ENCODE results near the gene RGS6.

Gene RGS6

DNA sequence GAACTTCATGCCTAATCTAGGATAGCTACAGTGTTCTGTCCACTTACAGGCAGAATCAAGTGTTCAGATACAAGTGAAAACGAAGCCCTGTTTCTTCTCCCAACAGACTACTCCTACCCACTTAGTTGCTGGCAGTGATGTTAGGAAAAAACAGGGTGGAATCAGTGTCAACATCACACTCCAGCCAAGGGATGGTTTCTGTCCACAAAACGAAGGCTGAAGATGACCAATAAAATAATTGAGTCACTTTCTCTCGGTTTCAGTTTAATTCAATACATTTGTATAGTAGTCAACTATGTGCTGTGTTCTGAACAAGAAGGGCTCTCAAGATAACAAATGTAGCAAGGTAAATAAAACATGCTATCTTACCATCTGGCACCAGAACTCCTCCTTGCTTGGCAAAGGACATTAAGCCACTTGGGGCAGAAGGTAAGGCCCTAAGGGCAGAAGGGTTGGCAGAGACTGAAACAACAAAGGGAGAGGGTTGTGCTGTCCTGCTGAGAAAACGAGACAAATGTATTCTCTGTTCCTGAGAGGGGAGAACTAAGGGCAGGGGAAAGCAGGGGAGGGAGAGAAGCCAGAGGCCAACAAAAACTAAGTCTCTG lies 568.1 kb downstream of the RGS6 start:
- Histone ChIP-seq H3K4me3 (replicated peaks; ENCODE audit: low read depth, low read length) (no peak overlapping the region), H3K36me3 (ENCODE audit: control insufficient read depth, insufficient read depth, low read length) (no peaks in the 10 kb centered on the region; the same call in 1 of the 2 replicates), H3K27me3 (replicated peaks; ENCODE audit: control insufficient read depth, insufficient read depth, low read length) (no peaks in the 10 kb centered on the region)
- TF ChIP-seq CTCF (IDR thresholded peaks at IDR 0.05; ENCODE audit: insufficient read depth, low read length, poor library complexity, severe bottlenecking) = no peak
- no peak for DNase-seq (ENCODE audit: extremely low read depth, insufficient read length)

GRCh38 chr14:72501439-72501838 lies 569.2 kb downstream of the RGS6 start:
- Histone ChIP-seq H3K27me3 (replicated peaks; ENCODE audit: control insufficient read depth, insufficient read depth, low read length) (no peaks in the 10 kb centered on the region), H3K4me3 (replicated peaks; ENCODE audit: low read depth, low read length) (no peak overlapping the region), H3K36me3 (ENCODE audit: control insufficient read depth, insufficient read depth, low read length) (no peaks in the 10 kb centered on the region; the same call in 1 of the 2 replicates)
- no peak for DNase-seq (ENCODE audit: extremely low read depth, insufficient read length)
- TF ChIP-seq CTCF (IDR thresholded peaks at IDR 0.05; ENCODE audit: insufficient read depth, low read length, poor library complexity, severe bottlenecking) = no peak

DNA sequence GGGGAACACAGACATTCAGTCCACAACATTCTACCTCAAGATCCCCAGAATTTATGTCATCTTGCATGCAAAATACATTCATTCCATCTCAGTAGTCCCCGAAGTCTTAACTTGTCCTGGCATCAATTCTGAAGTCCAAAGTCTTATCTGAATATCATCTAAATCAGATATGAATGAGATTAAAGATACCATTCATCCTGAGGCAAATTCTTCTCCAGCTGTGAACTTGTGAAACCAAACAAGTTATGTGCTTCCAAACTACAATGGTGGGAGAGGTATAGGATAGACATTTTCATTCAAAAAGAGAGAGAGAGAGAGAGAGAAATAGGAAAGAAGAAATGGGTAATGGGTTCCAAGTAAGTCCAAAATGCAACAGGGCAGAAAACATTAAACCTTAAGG lies 571.0 kb downstream of the RGS6 start:
- no peak for DNase-seq (ENCODE audit: extremely low read depth, insufficient read length)
- TF ChIP-seq CTCF (IDR thresholded peaks at IDR 0.05; ENCODE audit: insufficient read depth, low read length, poor library complexity, severe bottlenecking) = no peak
- no peak overlapping the region for H3K4me3 ChIP-seq (replicated peaks; ENCODE audit: low read depth, low read length)
- H3K36me3 ChIP-seq (ENCODE audit: control insufficient read depth, insufficient read depth, low read length) = no peaks in the 10 kb centered on the region; the same call in 1 of the 2 replicates
- no peaks in the 10 kb centered on the region for H3K27me3 ChIP-seq (replicated peaks; ENCODE audit: control insufficient read depth, insufficient read depth, low read length)

DNA sequence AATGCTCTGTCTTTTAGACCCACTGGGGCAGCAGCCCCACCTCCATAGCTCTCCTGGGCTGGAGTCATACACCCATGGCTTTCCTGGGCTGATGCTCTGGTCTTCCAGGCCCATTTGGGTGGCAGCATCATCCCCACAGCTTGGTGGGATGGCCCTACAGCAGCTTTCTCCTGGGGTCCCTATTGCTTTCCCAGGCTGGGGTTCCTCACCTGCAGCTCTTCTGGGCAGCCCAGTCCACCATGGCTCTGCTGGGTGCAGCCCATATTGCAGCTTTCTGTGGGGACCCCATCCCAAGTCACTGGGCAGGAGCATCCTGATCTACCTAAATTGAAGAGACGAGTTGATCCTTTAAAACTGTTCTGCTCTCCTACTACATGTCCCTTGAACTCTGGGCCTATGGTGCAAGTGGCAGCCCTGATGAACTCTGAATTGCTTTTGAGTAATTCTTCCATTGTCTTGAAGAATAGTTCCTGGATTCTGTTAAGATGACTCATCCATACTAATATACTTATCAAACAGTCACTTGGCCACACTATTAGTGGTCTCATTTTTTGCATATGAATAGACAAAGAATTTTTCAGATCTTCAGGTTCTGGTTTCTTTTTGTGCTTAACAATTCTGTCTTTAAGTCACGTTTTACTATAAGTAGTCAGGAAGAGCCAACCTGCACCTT lies 571.6 kb downstream of the RGS6 start:
- no peaks in the 10 kb centered on the region; the same call in 1 of the 2 replicates for H3K36me3 ChIP-seq (ENCODE audit: control insufficient read depth, insufficient read depth, low read length)
- TF ChIP-seq CTCF (IDR thresholded peaks at IDR 0.05; ENCODE audit: insufficient read depth, low read length, poor library complexity, severe bottlenecking) = no peak
- no peak for DNase-seq (ENCODE audit: extremely low read depth, insufficient read length)

DNA sequence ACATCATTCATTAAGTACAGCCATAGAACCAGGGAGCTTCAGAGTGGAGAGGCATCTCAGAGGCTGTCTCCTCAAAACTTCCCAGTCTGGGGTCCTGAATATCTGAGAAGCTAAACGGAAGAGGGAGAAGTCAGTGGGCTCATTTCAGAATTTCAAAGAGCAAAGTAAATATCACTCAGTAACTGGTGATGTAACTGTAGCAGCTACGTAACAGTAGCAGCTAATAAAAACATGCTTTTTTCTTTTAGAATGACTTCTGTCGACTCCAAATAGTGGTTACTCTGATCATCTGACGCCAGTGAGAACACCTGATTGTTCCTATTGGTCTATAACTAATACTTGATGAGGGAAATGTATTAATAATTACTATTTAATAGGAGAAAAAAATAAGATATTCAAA lies 578.3 kb downstream of the RGS6 start:
- H3K27me3 ChIP-seq (replicated peaks; ENCODE audit: control insufficient read depth, insufficient read depth, low read length) = no peaks in the 10 kb centered on the region
- TF ChIP-seq CTCF (IDR thresholded peaks at IDR 0.05; ENCODE audit: insufficient read depth, low read length, poor library complexity, severe bottlenecking) = no peak
- H3K36me3 ChIP-seq (ENCODE audit: control insufficient read depth, insufficient read depth, low read length) = no peaks in the 10 kb centered on the region; the same call in 1 of the 2 replicates
- H3K4me3 ChIP-seq (replicated peaks; ENCODE audit: low read depth, low read length) = no peak overlapping the region
- DNase-seq (ENCODE audit: extremely low read depth, insufficient read length) = no peak

More for the DNA sequence above, 571.6 kb downstream of the RGS6 start:
- Histone ChIP-seq H3K27me3 (replicated peaks; ENCODE audit: control insufficient read depth, insufficient read depth, low read length) (no peaks in the 10 kb centered on the region), H3K4me3 (replicated peaks; ENCODE audit: low read depth, low read length) (no peak overlapping the region)
